Hematopoietic multipotent progenitor cell treated with erythropoietin and hydrocortisone succinate and interleukin-3 and kit ligand, for 17 days (in vitro differentiated cells): ENCODE measurements around the gene KIFAP3.

Experiments
- DNase-seq: peaks from one replicate; pipeline ENCODE4 v3.0.0-alpha.2; 2015; ENCODE audit warnings: low spot score

KIFAP3 gene

GRCh38 chr1:169985757-169986156 lies 88.7 kb downstream of the KIFAP3 start:
- no peak for DNase-seq

GRCh38 chr1:169974067-169974466 lies 100.4 kb downstream of the KIFAP3 start:
- no peak for DNase-seq

- no peak for DNase-seq
Observed at GRCh38 chr1:169970114-169970513, 104.4 kb downstream of the KIFAP3 start.

GRCh38 chr1:169968174-169968573 lies 106.3 kb downstream of the KIFAP3 start:
- DNase-seq: no peak

- no peak for DNase-seq
Observed at GRCh38 chr1:169964206-169964605, 110.3 kb downstream of the KIFAP3 start.

GRCh38 chr1:169959686-169960085 lies 114.8 kb downstream of the KIFAP3 start:
- DNase-seq: no peak

GRCh38 chr1:169958987-169959386 lies 115.5 kb downstream of the KIFAP3 start:
- DNase-seq: no peak

- no peak for DNase-seq
Observed at GRCh38 chr1:169957884-169958283, 116.6 kb downstream of the KIFAP3 start.

GRCh38 chr1:169951108-169951507 lies 123.4 kb downstream of the KIFAP3 start:
- DNase-seq: no peak

GRCh38 chr1:169949139-169949538 lies 125.4 kb downstream of the KIFAP3 start:
- DNase-seq: no peak

- no peak for DNase-seq
Observed at GRCh38 chr1:169946206-169946605, 128.3 kb downstream of the KIFAP3 start.

GRCh38 chr1:169945181-169945580 lies 129.3 kb downstream of the KIFAP3 start:
- DNase-seq: no peak

GRCh38 chr1:169944621-169945020 lies 129.9 kb downstream of the KIFAP3 start:
- no peak for DNase-seq

GRCh38 chr1:169943963-169944526 lies 130.4 kb downstream of the KIFAP3 start:
- no peak for DNase-seq

GRCh38 chr1:169941982-169942830 lies 132.3 kb downstream of the KIFAP3 start:
- no peak for DNase-seq

GRCh38 chr1:169933984-169934725 lies 140.3 kb downstream of the KIFAP3 start:
- DNase-seq: no peak

- no peak for DNase-seq
Observed at GRCh38 chr1:169931795-169932231, 142.7 kb downstream of the KIFAP3 start.

GRCh38 chr1:169929210-169929526 lies 145.3 kb downstream of the KIFAP3 start:
- DNase-seq: no peak

GRCh38 chr1:169928438-169929209 lies 145.9 kb downstream of the KIFAP3 start:
- peak; percentile 49 for DNase-seq

- no peak for DNase-seq
Observed at GRCh38 chr1:169925505-169926482, 148.7 kb downstream of the KIFAP3 start.

- DNase-seq: no peak
Observed at GRCh38 chr1:169924829-169925228, 149.7 kb downstream of the KIFAP3 start.
